Cardiac fibroblast (primary cell): ENCODE measurements around the gene HPCA.

Source experiments
- DNase-seq, 2 donors: peaks; one replicate each; pipeline versions ENCODE4 v3.0.0 to v3.0.0-alpha.2; 2010; ENCODE audit warnings: low read depth in 2 of 2
- H3K4me3 ChIP-seq, 2 donors: replicated peaks in 1 of 2; 1 replicate in 1 of 2; 2 replicates in 1 of 2; pipeline ENCODE4 v1.5.1; 2011; ENCODE audit warnings: low read depth in 2 of 2, low read length in 2 of 2, mild to moderate bottlenecking in 2 of 2, moderate library complexity in 1 of 2
- TF ChIP-seq, protein P1 (sequence below): IDR thresholded peaks from one replicate; pipeline ENCODE4 v1.5.1; 2011; ENCODE audit warnings: low read depth, mild to moderate bottlenecking, low read length, inconsistent platforms

HPCA gene

DNA sequence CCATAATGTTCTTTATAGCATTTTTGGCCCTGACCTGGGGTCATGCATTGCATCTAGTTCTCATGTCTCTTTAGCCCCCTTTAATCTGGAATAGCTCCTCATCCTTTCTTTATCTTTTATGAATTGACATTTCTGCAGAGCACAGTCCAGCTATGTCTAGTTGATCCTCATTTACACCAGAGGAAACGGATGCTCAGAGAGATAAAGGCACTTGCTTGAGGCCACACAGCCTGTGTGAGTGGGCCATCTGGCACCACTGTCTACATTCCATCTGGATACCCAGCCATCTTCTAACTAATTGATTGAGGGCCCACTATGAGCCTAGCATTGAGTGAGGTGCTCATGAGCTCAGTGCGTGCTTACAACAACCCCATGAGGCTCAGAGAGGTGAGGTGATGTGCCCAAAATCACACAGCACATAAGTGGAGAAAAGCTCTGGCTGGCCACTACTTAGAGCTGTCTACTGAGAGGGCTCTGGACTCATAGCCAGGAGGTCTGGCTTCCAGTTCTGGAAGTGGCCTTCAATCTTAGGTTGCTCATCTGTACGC is 3.5 kb downstream of the HPCA start:
- no peak overlapping the region for H3K4me3 ChIP-seq
- DNase-seq = no peak
- TF ChIP-seq, protein P1, sequence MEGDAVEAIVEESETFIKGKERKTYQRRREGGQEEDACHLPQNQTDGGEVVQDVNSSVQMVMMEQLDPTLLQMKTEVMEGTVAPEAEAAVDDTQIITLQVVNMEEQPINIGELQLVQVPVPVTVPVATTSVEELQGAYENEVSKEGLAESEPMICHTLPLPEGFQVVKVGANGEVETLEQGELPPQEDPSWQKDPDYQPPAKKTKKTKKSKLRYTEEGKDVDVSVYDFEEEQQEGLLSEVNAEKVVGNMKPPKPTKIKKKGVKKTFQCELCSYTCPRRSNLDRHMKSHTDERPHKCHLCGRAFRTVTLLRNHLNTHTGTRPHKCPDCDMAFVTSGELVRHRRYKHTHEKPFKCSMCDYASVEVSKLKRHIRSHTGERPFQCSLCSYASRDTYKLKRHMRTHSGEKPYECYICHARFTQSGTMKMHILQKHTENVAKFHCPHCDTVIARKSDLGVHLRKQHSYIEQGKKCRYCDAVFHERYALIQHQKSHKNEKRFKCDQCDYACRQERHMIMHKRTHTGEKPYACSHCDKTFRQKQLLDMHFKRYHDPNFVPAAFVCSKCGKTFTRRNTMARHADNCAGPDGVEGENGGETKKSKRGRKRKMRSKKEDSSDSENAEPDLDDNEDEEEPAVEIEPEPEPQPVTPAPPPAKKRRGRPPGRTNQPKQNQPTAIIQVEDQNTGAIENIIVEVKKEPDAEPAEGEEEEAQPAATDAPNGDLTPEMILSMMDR = no peak

DNA sequence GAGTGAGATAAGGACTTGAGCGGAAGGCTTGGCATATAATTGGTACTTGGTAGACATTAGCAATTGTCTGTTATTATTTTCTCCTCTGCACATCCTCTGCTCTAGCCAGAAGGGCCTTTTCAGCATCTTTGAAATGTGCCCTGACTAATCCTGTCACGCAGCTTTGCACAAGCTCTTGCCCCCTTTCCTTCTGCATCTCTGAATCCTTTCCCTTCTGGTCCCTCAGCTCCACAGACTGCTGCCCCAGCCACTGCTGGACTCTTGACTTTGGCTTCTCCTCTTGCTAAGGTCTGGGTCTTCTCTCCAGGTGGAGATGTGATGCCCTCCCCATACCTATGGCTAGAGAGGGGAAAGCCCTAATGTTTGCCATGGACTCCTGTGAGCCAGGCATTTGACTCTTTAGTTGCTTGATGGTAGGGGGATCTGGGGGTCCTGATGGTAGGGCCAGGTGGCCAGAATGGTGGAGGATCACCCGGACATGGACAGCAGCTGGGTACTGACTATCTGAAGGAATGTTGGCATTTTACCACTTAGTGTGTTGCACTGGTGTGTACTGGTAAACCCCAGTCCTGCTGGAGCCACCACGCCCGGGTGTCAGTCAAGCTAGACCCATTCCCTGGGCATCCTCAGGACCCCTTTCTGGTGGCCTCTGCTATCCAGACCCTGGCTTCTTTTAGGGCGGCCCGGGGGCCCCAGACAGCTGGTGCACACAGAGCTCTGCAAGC is 4.4 kb downstream of the HPCA start:
- TF ChIP-seq, protein P1 = no peak
- no peak for DNase-seq
- no peak overlapping the region for H3K4me3 ChIP-seq

DNA sequence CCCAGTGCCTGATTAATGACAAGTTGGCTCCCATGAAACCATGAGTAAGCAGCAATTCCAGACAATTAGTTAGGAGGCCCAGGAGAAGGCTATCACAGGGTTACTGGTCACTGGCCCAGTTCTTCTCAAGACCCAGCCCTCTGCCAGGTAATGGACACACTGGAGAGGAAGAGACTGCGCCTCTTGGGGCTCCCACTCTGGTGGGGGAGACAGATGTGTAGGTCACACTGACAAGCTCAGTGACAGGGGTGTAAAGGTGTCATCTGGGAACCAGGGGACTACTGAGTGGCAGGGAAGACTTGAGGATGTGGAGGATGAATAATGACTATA is 4.9 kb downstream of the HPCA start:
- no peak overlapping the region for H3K4me3 ChIP-seq
- TF ChIP-seq, protein P1 = no peak
- DNase-seq = no peak

DNA sequence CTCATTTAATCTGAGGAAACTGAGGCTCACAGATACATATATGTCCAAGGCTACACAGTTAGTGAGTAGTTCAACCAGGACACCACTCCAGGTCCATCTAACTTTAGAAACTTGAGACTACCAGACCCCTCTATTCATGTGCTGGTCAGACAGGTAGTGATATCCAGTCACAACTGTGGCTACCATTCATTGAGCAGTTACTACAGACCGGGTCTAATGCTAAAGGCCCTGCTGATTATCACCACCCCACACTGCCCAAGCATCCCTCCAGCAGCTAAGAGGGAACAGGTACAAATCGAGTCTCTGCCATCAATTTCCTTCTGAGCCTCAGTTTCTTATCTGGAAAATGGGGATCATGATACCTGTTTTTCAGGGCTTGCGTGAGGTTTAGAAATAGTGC is 5.3 kb downstream of the HPCA start:
- no peak overlapping the region for H3K4me3 ChIP-seq
- DNase-seq = no peak
- TF ChIP-seq, protein P1 = no peak

DNA sequence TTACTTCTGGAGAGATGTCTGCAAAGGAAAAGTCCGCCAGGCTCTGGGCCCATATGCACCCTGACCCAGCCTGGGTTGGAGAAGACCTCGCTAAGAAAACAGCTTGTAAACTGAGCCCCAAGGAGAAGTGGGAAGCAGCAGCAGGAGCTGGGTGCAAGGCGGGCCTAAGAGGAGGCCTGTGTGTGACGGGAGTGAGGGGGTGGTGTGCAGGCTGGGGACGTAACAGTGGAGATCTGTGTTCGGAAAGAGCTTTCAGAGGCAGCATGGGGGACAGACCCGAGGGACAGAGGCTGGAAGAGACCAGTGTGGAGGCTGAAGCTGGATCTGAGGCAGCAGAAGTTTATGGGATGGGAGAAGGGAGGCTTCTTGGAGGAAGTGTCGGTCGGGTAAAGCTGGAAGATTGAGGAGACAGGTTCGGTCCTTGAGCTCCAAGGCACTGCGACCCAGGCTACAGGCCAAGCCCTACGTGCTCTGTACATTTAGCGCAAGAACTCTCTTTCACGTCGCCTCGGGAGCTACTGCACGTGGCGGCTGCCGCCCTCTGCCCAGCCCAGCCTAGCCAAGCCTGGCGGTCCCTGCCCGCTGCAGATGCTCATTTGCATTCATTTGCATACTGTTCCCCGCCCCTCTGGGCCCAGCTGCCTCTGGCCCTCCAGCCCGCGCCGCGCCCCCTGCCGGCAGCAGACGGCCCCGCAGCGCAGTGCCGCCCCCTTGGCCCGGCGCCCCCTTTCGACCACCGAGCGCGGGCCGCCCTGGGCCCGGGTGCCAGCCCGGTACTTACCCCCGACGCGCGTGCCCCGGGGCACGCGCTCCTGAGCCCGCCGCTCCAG is 6.3 kb downstream of the HPCA start:
- peak in 1 of 2 donors; percentile 19 for DNase-seq
- H3K4me3 ChIP-seq = peak overlapping the region; percentile 47 to 50
- TF ChIP-seq, protein P1 = peak; percentile 12

DNA sequence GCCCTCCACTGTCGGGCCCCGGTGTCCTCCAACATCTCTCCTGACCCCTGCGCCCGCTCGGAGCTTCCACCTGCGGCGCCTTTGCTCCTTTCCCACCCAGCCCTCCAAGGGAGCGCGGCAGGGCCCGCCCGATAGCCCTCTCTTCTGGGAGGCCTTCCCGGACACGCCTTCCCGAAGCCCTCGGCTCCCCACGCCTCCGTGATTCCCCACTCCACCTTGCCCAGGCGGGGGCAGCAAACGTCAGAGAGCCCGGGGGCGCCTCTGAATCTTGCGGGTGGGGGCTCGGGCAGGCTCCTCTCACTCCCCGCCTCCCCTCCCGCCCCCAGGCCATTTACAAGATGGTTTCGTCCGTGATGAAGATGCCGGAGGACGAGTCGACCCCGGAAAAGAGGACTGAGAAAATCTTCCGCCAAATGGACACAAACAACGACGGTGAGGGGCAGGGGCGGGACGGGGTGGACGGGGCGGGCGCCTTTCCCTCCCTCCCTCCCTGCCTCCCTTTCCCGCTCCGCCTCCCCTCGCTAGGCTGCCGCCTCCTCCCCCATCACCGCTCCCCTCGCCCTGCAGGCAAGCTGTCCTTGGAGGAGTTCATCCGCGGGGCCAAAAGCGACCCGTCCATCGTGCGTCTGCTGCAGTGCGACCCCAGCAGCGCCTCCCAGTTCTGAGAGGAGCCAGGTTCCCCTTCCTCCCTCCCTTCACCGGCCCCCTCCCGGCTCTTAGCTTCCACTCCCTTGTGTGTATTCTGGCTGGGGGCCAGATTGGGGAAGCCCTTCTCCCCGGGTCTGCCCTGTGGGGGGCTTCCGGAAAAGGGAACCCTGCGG is 7.1 kb downstream of the HPCA start:
- TF ChIP-seq, protein P1 = no peak
- peak overlapping the region; percentile 47 to 50 for H3K4me3 ChIP-seq
- peak in 1 of 2 donors; percentile 27 for DNase-seq
